ENCODE measurements around the gene BMP7.

BMP7 gene

GRCh38 chr20:57264908-57265335, 1.5 kb downstream of the BMP7 start (continued):
- TF ChIP-seq HIC1 (tag by site-specific recombination; IDR thresholded peaks at IDR 0.05) (peak; percentile 10; the same call in 1 of the 2 replicates), ZBTB11 (tag by site-specific recombination; conservative IDR thresholded peaks at IDR 0.05; ENCODE audit: low read depth) (peak; percentile 67), ZNF335 (tag by site-specific recombination; conservative IDR thresholded peaks at IDR 0.05) (peak; percentile 81)

DNA sequence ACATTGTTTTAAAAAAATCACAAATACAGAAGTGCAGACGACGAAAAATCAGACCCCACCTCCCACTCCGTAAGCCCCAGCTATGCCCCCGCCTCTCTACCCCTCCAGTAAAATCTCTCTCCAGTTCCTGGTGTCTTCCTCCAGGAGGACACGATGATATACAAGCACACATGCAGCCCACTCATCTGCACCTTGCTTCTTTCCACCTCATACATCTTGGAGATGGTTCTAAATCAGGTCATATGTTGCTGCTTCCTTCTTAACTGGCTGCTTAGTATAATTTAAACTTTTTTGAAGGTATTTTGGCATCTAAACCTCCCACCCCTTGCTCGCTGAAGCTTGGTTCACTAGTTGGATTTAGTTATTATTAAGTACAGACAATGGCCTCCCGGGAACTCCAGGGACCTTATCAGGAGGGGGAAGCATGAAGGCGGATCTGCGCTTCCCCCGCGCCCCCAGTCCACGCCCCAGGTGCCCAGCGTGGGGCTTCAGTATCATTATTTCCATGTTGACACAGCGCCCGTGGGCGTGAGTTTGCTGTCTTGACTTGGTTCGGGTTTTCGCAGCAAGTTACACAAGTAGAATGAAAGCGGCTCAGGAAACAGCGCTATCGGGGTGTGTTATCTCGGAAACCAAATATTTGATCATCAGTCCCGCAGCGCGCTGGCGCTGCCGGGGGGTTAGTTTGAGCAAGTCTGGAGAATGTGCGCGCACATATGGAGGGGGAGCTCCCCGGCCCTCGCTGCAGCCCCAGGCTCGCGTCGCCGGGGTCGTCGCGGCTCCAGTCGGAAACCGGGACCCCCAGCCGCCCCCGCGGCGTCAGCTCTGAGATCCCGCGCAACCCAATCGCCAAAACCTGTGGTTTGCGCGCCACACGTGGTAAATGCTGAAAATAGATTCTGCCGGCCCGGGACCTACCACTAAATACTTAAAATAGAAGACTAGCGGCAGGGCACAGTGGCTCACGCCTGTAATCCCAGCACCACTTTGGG, 2.3 kb downstream of the BMP7 start:
- POLR2A ChIA-PET, result interaction anchor here (0.6 kb wide), 1 partner anchor 167 kb away, joined by 5 read pairs; no protein-coding TSS in a partner anchor
- Histone ChIP-seq H3K9me3 (ENCODE audit: control insufficient read depth, insufficient read depth, low read depth, low read length) (no peaks in the 10 kb centered on the region), H3K36me3 (ENCODE audit: control insufficient read depth in 2 of 2, insufficient read depth in 1 of 2, low read length in 2 of 2) (no peaks in the 10 kb centered on the region), H3K4me1 (ENCODE audit: control insufficient read depth, insufficient read depth, low read length) (peaks cover 18% of the 10 kb centered on the region), H3K27ac (ENCODE audit: extremely low read depth, low read depth, low read length) (peak overlapping the region; percentile 68; the same call in 1 of the 2 replicates), H3K4me3 (ENCODE audit: low read depth, low read length) (peak overlapping the region; percentile 18)
- CTCF ChIA-PET, result interaction anchor here (0.5 to 2.5 kb wide), 2 partner anchors 69 to 879 kb away, joined by 3 to 8 read pairs; no protein-coding TSS in a partner anchor
- TF ChIP-seq, protein P1, sequence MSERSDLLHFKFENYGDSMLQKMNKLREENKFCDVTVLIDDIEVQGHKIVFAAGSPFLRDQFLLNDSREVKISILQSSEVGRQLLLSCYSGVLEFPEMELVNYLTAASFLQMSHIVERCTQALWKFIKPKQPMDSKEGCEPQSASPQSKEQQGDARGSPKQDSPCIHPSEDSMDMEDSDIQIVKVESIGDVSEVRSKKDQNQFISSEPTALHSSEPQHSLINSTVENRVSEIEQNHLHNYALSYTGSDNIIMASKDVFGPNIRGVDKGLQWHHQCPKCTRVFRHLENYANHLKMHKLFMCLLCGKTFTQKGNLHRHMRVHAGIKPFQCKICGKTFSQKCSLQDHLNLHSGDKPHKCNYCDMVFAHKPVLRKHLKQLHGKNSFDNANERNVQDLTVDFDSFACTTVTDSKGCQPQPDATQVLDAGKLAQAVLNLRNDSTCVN (tag by site-specific recombination; optimal IDR thresholded peaks at IDR 0.05), result peak; percentile 60
- TF ChIP-seq ZFHX2 (tag by site-specific recombination; conservative IDR thresholded peaks at IDR 0.05), result peak; percentile 99
- TF ChIP-seq SP2 (tag by site-specific recombination; IDR thresholded peaks at IDR 0.05), result 0 out of 2 replicates have a peak, but pooled peaks have one; percentile 19
- TF ChIP-seq ZNF24 (tag by site-specific recombination; IDR thresholded peaks at IDR 0.05), result 0 out of 2 replicates have a peak, but pooled peaks have one; percentile 16
- TF ChIP-seq PRDM10 (tag by site-specific recombination; IDR thresholded peaks at IDR 0.05), result peak; percentile 93
- no peak for TF ChIP-seq MYNN (tag by site-specific recombination; IDR thresholded peaks at IDR 0.05; ENCODE audit: borderline replicate concordance)
- TF ChIP-seq ZBTB7A (tag by site-specific recombination; IDR thresholded peaks at IDR 0.05; ENCODE audit: low read depth), result peak; percentile 42; the same call in 1 of the 2 replicates
- TF ChIP-seq, protein P2, sequence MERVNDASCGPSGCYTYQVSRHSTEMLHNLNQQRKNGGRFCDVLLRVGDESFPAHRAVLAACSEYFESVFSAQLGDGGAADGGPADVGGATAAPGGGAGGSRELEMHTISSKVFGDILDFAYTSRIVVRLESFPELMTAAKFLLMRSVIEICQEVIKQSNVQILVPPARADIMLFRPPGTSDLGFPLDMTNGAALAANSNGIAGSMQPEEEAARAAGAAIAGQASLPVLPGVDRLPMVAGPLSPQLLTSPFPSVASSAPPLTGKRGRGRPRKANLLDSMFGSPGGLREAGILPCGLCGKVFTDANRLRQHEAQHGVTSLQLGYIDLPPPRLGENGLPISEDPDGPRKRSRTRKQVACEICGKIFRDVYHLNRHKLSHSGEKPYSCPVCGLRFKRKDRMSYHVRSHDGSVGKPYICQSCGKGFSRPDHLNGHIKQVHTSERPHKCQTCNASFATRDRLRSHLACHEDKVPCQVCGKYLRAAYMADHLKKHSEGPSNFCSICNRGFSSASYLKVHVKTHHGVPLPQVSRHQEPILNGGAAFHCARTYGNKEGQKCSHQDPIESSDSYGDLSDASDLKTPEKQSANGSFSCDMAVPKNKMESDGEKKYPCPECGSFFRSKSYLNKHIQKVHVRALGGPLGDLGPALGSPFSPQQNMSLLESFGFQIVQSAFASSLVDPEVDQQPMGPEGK (tag by site-specific recombination; IDR thresholded peaks at IDR 0.05), result peak; percentile 57
- TF ChIP-seq ZNF341 (tag by site-specific recombination; IDR thresholded peaks at IDR 0.05; ENCODE audit: low read depth), result peak; percentile 63
- TF ChIP-seq SP7 (tag by site-specific recombination; IDR thresholded peaks at IDR 0.05), result 0 out of 2 replicates have a peak, but pooled peaks have one; percentile 15
- no peak for TF ChIP-seq ZNF558 (tag by site-specific recombination; IDR thresholded peaks at IDR 0.05)
- peak; percentile 40 for TF ChIP-seq GLIS1 (tag by site-specific recombination; IDR thresholded peaks at IDR 0.05)
- TF ChIP-seq ZNF549 (tag by site-specific recombination; IDR thresholded peaks at IDR 0.05), result no peak
- TF ChIP-seq ZIC2 (tag by site-specific recombination; IDR thresholded peaks at IDR 0.05), result peak; percentile 94
- peak; percentile 98 for TF ChIP-seq EGR2 (tag by site-specific recombination; IDR thresholded peaks at IDR 0.05; ENCODE audit: low read depth)
- no peak for TF ChIP-seq ZSCAN16 (tag by site-specific recombination; IDR thresholded peaks at IDR 0.05)
- TF ChIP-seq ZNF707 (tag by site-specific recombination; IDR thresholded peaks at IDR 0.05), result no peak
- 0 out of 2 replicates have a peak, but pooled peaks have one; percentile 9 for TF ChIP-seq ZNF629 (tag by site-specific recombination; IDR thresholded peaks at IDR 0.05)
